HCT116 (cell line): ENCODE data around the gene HYAL2. TPM values are rescaled to one million over a fixed set of nuclear protein-coding genes. Genes with fewer than 3 reads are reported as not detected.

ENCODE experiments used
- ATAC-seq: fragments of 200-7000 bp; cut with Tn5 transposase; 2 replicates; pipeline ENCODE4 v1.9.1; 2020; ENCODE audit warnings: mild to moderate bottlenecking, moderate library complexity
- BruUV-seq: library from RNA; stranded (reverse); fragments of 400-500 nt; replicated peaks from 2 replicates; lab custom pipeline; 2021; lab: Mats Ljungman, UMichigan
- CTCF ChIA-PET: fragments of 300-600 bp; sonication (Branson Sonifier 250); formaldehyde crosslinking; loops from one replicate; lab custom pipeline; 2021; ENCODE audit warnings: antibody characterized with exemption; lab: Charles Lee
- POLR2A ChIA-PET: fragments of 300-600, 350-600 bp; sonication (Branson Sonifier 250); formaldehyde crosslinking; loops from one replicate; lab custom pipeline; 2021; ENCODE audit warnings: antibody characterized with exemption; lab: Charles Lee
- RAD21 ChIA-PET, 2 experiments: fragments of 300-600 bp; sonication (Branson Sonifier 250); formaldehyde crosslinking; loops; one replicate each; lab custom pipeline; 2023; ENCODE audit warnings: low total read pairs in 2 of 2; ENCODE audit not compliant: uncharacterized antibody in 2 of 2, unreplicated experiment in 2 of 2, low non-redundant PET in 1 of 2; lab: Charles Lee
- DNase-seq: peaks from one replicate; pipeline ENCODE4 v3.0.0-alpha.2; 2010; ENCODE audit warnings: low read depth, low spot score
- H2AFZ ChIP-seq: fragments of 200-600 bp; shearing (Covaris generic), sonication (generic); 2 replicates; pipeline ENCODE4 v1.6.1; 2017; ENCODE audit warnings: low read depth, mixed run types, mixed read lengths, antibody characterized with exemption, low read length; ENCODE audit not compliant: poor library complexity, severe bottlenecking
- H3K27ac ChIP-seq: 2 replicates; pipeline ENCODE4 v1.5.1; 2012; ENCODE audit warnings: low read depth, low read length
- H3K27me3 ChIP-seq: fragments of 200-600 bp; sonication (generic); 2 replicates; pipeline ENCODE4 v1.6.1; 2016; ENCODE audit warnings: mixed run types, low read length, mixed read lengths; ENCODE audit not compliant: insufficient read depth
- H3K36me3 ChIP-seq, 2 experiments: fragments of 200-500 bp in 1 of 2; fragments of 200-600 bp in 1 of 2; sonication (Bioruptor generic) in 1 of 2; sonication (generic) in 1 of 2; 2 replicates each; pipeline versions ENCODE4 v1.5.1 to v1.6.1; 2014 to 2016; ENCODE audit warnings: low read length in 2 of 2, inconsistent platforms in 1 of 2, mixed read lengths in 1 of 2, mixed run types in 1 of 2; ENCODE audit not compliant: insufficient read depth in 2 of 2, control insufficient read depth in 1 of 2
- H3K4me1 ChIP-seq, 2 experiments: fragments of 200-600 bp in 1 of 2; sonication (generic) in 1 of 2; 2 replicates each; pipeline versions ENCODE4 v1.5.1 to v1.6.1; 2012 to 2017; ENCODE audit warnings: low read length in 2 of 2, inconsistent platforms in 1 of 2, mild to moderate bottlenecking in 1 of 2, mixed read lengths in 1 of 2, mixed run types in 1 of 2, moderate library complexity in 1 of 2; ENCODE audit not compliant: insufficient read depth in 2 of 2, control insufficient read depth in 1 of 2
- H3K4me2 ChIP-seq: fragments of 200-600 bp; sonication (generic); 2 replicates; pipeline ENCODE4 v1.6.1; 2017; ENCODE audit warnings: mixed run types, low read length, mixed read lengths
- H3K4me3 ChIP-seq, 2 experiments: fragments of 200-600 bp in 1 of 2; sonication (generic) in 1 of 2; replicated peaks in 1 of 2; 2 replicates each; pipeline ENCODE4 v1.5.1; 2011 to 2016; ENCODE audit warnings: low read length in 2 of 2, control low read depth in 1 of 2, low read depth in 1 of 2, mild to moderate bottlenecking in 1 of 2, mixed read lengths in 1 of 2, mixed run types in 1 of 2
- H3K79me2 ChIP-seq: fragments of 200-600 bp; sonication (generic); 2 replicates; pipeline ENCODE4 v1.6.1; 2017; ENCODE audit warnings: mild to moderate bottlenecking, mixed run types, low read length, moderate library complexity, mixed read lengths; ENCODE audit not compliant: insufficient read depth
- H3K9ac ChIP-seq: fragments of 200-600 bp; sonication (generic); 2 replicates; pipeline ENCODE4 v1.6.1; 2016; ENCODE audit warnings: low read length, mixed read lengths
- H3K9me2 ChIP-seq: fragments of 200-600 bp; sonication (generic), shearing (Covaris generic); 2 replicates; pipeline ENCODE4 v1.6.1; 2017; ENCODE audit warnings: mixed run types, mild to moderate bottlenecking, moderate library complexity; ENCODE audit not compliant: insufficient read depth
- H3K9me3 ChIP-seq, 2 experiments: fragments of 200-500 bp in 1 of 2; fragments of 200-600 bp in 1 of 2; sonication (Bioruptor generic) in 1 of 2; sonication (generic) in 1 of 2; 2 replicates each; pipeline ENCODE4 v1.6.1; 2014 to 2017; ENCODE audit warnings: low read length in 2 of 2, mixed read lengths in 2 of 2, inconsistent platforms in 1 of 2, low read depth in 1 of 2, mild to moderate bottlenecking in 1 of 2, mixed run types in 1 of 2, moderate library complexity in 1 of 2; ENCODE audit not compliant: control insufficient read depth in 1 of 2, insufficient read depth in 1 of 2
- H4K20me1 ChIP-seq: fragments of 200-600 bp; sonication (generic), shearing (Covaris generic); 2 replicates; pipeline ENCODE4 v1.6.1; 2017; ENCODE audit warnings: mixed run types, mild to moderate bottlenecking, moderate library complexity; ENCODE audit not compliant: insufficient read depth
- CBX3 ChIP-seq: IDR thresholded peaks from 2 replicates; pipeline ENCODE4 v1.6.1; 2012; ENCODE audit warnings: low read depth
- ELF1 ChIP-seq: IDR thresholded peaks from 2 replicates; pipeline ENCODE4 v1.6.1; 2012; ENCODE audit warnings: low read depth, borderline replicate concordance
- EZH2phosphoT487 ChIP-seq: fragments of 200-600 bp; IDR thresholded peaks from 2 replicates; pipeline ENCODE4 v1.6.1; 2018; ENCODE audit warnings: antibody characterized with exemption, borderline replicate concordance
- POLR2A ChIP-seq: IDR thresholded peaks from 2 replicates; pipeline ENCODE4 v1.7.0; 2011; ENCODE audit warnings: borderline replicate concordance; ENCODE audit not compliant: insufficient read depth, insufficient read length; ENCODE audit errors: extremely low read depth
- POLR2AphosphoS5 ChIP-seq: IDR thresholded peaks from 2 replicates; pipeline ENCODE4 v1.6.1; 2011; ENCODE audit warnings: mild to moderate bottlenecking, low read depth, low read length, moderate library complexity
- SIN3A ChIP-seq: IDR thresholded peaks from 2 replicates; pipeline ENCODE4 v1.6.1; 2012; ENCODE audit warnings: low read depth
- SRF ChIP-seq: IDR thresholded peaks from 2 replicates; pipeline ENCODE4 v1.6.1; 2012; ENCODE audit warnings: low read depth
- TCF7L2 ChIP-seq: IDR thresholded peaks from 2 replicates; pipeline ENCODE4 v1.7.0; 2011; ENCODE audit warnings: borderline replicate concordance, inconsistent platforms; ENCODE audit not compliant: insufficient read depth, insufficient read length; ENCODE audit errors: extremely low read depth
- YY1 ChIP-seq: IDR thresholded peaks from 2 replicates; pipeline ENCODE4 v1.6.1; 2011; ENCODE audit warnings: low read length, low read depth, moderate library complexity, mild to moderate bottlenecking; ENCODE audit not compliant: insufficient replicate concordance; ENCODE audit errors: extremely low read depth
- intact Hi-C: fragments of 100-400 bp; cut with micrococcal nuclease; formaldehyde crosslinking; loops from 2 replicates; pipeline ENCODE4 v1.10.0; 2022
- total RNA-seq: library from RNA; stranded (reverse); gene quantifications from one replicate; pipeline ENCODE4 v1.2.1, GENCODE V29; 2021; ENCODE audit not compliant: unreplicated experiment
- TF ChIP-seq, protein P1 (sequence below), 3 experiments: fragments of 200-600 bp in 1 of 3; sonication (generic) in 1 of 3; IDR thresholded peaks in 2 of 3; conservative IDR thresholded peaks in 1 of 3; 2 replicates each; pipeline ENCODE4 v1.5.1; 2012 to 2017; ENCODE audit warnings: low read depth in 2 of 3, low read length in 2 of 3, antibody characterized with exemption in 1 of 3, borderline replicate concordance in 1 of 3, control low read depth in 1 of 3, mild to moderate bottlenecking in 1 of 3, mixed read lengths in 1 of 3, mixed run types in 1 of 3, moderate library complexity in 1 of 3; ENCODE audit not compliant: insufficient read depth in 1 of 3
- TF ChIP-seq, protein P2 (sequence below): IDR thresholded peaks from 2 replicates; pipeline ENCODE4 v1.6.1; 2012
- TF ChIP-seq, protein P3 (sequence below): IDR thresholded peaks from 2 replicates; pipeline ENCODE4 v1.6.1; 2012

Gene HYAL2
- total RNA-seq, 1 experiment from 2014 or later = 42.2 TPM

DNA sequence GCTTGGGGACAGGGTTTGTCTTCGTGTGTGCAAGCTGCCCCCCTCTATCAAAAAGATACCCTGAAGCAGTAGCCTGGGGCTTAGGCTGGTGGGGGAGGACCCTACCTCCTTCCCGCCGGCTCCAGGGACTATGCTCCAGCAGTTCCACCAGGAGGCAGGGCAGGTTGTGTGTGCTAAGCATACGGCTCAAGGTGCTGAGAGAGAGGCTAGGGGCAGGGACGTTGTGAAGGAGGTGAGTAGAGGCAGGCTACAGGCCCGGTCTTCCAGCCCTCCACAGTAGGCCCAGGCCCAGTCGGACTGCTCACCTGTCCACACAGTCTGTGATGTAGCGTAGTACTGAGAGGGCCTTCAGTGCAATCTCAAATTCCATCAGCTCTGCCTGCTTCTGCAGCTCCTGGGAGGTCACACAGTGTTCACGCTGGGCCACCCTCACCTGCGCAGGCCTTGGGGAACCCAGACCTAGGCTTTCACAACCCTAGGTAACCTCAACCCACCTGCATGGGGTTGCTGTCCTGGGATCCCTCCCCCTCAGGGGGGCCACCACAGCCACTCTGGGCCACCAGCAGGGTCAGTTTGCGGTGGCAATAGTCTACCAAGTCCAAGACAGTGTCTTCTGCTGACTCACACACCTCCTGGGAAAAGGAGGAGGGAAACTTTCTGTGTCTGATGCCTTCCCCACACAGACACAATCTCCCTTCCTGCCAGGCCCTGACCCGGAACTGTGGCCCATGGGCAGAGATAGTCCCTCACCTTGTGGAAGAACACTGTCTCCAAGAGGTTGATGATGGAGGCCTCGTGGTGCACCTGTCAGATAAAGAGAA, 20.5 kb upstream of the HYAL2 start:
- Histone ChIP-seq H3K79me2 (peaks cover 21% of the 10 kb centered on the region), H4K20me1 (no peaks in the 10 kb centered on the region), H3K4me1 (peaks cover 24 to 60% of the 10 kb centered on the region in 2 experiments), H2AFZ (no peak overlapping the region), H3K4me2 (no peak overlapping the region), H3K9ac (no peak overlapping the region)
- no TSS peak for BruUV-seq
- no peak for DNase-seq
- CTCF ChIA-PET = no interaction called here
- no peak for TF ChIP-seq SRF
- TF ChIP-seq, protein P1, sequence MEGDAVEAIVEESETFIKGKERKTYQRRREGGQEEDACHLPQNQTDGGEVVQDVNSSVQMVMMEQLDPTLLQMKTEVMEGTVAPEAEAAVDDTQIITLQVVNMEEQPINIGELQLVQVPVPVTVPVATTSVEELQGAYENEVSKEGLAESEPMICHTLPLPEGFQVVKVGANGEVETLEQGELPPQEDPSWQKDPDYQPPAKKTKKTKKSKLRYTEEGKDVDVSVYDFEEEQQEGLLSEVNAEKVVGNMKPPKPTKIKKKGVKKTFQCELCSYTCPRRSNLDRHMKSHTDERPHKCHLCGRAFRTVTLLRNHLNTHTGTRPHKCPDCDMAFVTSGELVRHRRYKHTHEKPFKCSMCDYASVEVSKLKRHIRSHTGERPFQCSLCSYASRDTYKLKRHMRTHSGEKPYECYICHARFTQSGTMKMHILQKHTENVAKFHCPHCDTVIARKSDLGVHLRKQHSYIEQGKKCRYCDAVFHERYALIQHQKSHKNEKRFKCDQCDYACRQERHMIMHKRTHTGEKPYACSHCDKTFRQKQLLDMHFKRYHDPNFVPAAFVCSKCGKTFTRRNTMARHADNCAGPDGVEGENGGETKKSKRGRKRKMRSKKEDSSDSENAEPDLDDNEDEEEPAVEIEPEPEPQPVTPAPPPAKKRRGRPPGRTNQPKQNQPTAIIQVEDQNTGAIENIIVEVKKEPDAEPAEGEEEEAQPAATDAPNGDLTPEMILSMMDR (IDR thresholded peaks at IDR 0.05 in 2 of 3, conservative IDR thresholded peaks at IDR 0.05 in 1 of 3; ENCODE audit: borderline replicate concordance in 1 of 3, insufficient read depth in 1 of 3, low read depth in 2 of 3, low read length in 2 of 3) = peak in 2 of 3 experiments; percentile 24 to 32; a peak in 2 of 6 replicates
- TF ChIP-seq, all 23 proteins: peak for 1
- Histone ChIP-seq H3K4me3 (no peak overlapping the region), H3K27me3 (no peaks in the 10 kb centered on the region), H3K27ac (no peak overlapping the region), H3K36me3 (peaks cover 0 to 3% of the 10 kb centered on the region in 2 experiments; a peak in 1 of 4 replicates), H3K9me3 (no peaks in the 10 kb centered on the region), H3K9me2 (no peaks in the 10 kb centered on the region)
- ChIA-PET RAD21 (no interaction called here), POLR2A (no interaction called here)
- ATAC-seq = no peak
- intact Hi-C loops = no loop called here

DNA sequence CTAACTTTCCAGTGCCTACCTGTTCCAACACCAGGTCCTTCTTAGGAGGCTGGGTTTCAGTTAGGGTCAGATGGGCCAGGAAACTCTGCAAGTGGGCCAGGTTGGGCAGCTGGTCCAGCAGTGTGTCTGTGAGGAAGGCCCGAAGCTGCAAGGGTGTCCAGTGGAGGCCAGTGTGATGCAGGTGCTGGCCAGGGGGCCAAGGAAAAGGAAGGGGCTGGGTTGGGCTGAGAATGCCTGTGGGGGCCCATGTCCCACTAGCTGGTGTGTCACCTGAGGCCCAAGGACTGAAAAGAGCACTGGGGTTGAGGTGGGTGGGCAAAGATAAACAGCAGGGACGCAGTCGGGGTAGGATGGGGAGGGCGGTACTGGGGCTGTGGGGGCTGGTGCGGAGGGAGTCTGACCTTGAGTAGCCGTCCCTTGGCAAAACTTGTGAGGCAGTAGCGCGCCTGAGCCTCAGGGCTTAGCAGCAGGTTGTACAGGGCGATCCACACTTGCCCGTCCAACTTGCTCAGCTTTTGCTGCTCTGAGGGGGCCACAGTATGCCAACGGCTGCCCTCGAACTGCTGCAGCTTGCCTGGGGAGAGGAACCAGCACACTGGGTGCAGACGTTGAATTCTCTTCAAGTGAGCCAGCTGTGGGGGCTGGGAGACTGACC, 19.6 kb upstream of the HYAL2 start:
- Histone ChIP-seq H3K4me3 (no peak overlapping the region), H4K20me1 (no peaks in the 10 kb centered on the region), H3K27me3 (no peaks in the 10 kb centered on the region), H3K79me2 (peaks cover 22% of the 10 kb centered on the region), H3K36me3 (no peaks in the 10 kb centered on the region), H3K9me3 (no peaks in the 10 kb centered on the region), H3K4me2 (peak overlapping the region; percentile 95), H2AFZ (no peak overlapping the region), H3K27ac (no peak overlapping the region), H3K9me2 (no peaks in the 10 kb centered on the region), H3K4me1 (peaks cover 28 to 62% of the 10 kb centered on the region in 2 experiments), H3K9ac (0 out of 2 replicates have a peak overlapping the region, but pooled peaks have one; percentile 98)
- DNase-seq (no peak), ATAC-seq (no peak)
- RAD21 ChIA-PET = no interaction called here
- no TSS peak for BruUV-seq
- CTCF ChIA-PET = no interaction called here
- POLR2A ChIA-PET = no interaction called here
- intact Hi-C loops = no loop called here
- TF ChIP-seq POLR2A (no peak), POLR2AphosphoS5 (no peak), TCF7L2 (no peak), EZH2phosphoT487 (no peak), ELF1 (no peak), CBX3 (no peak), YY1 (no peak), SIN3A (no peak)
- TF ChIP-seq, protein P2, sequence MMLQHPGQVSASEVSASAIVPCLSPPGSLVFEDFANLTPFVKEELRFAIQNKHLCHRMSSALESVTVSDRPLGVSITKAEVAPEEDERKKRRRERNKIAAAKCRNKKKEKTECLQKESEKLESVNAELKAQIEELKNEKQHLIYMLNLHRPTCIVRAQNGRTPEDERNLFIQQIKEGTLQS = no peak
- TF ChIP-seq, protein P3, sequence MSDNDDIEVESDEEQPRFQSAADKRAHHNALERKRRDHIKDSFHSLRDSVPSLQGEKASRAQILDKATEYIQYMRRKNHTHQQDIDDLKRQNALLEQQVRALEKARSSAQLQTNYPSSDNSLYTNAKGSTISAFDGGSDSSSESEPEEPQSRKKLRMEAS = no peak
- TF ChIP-seq, protein P1 (IDR thresholded peaks at IDR 0.05 in 2 of 3, conservative IDR thresholded peaks at IDR 0.05 in 1 of 3; ENCODE audit: borderline replicate concordance in 1 of 3, insufficient read depth in 1 of 3, low read depth in 2 of 3, low read length in 2 of 3) = no peak
